RWPE1 (cell line): ENCODE data around the gene CMIP.
A peak's percentile ranks its signal among the peaks of the same experiment; 100 is the strongest.
"Not testable (repeated sequence)": the region's sequence is repeated elsewhere in the genome, so short reads cannot be mapped to it uniquely, and the experiment has no call there.

ENCODE experiments used
- CTCF ChIA-PET: fragments of 350-600 bp; sonication (Branson Sonifier 250); formaldehyde crosslinking; extraction: SDS; loops from one replicate; lab custom pipeline; 2021; lab: Yijun Ruan, JAX
- POLR2A ChIA-PET: fragments of 400-600 bp; formaldehyde crosslinking; extraction: SDS; loops from one replicate; lab custom pipeline; 2020; ENCODE audit warnings: antibody characterized with exemption; ENCODE audit not compliant: low non-redundant PET; lab: Yijun Ruan, JAX
- DNase-seq: peaks from one replicate; pipeline ENCODE4 v3.0.0; 2012; ENCODE audit warnings: low spot score
- H3K27ac ChIP-seq: fragments of 450-650 bp; 2 replicates; pipeline ENCODE4 v1.5.1; 2017
- TF ChIP-seq, protein P1 (sequence below): fragments of 450-650 bp; conservative IDR thresholded peaks from 2 replicates; pipeline ENCODE4 v1.5.1; 2017; ENCODE audit warnings: low read depth, mild to moderate bottlenecking

The CMIP gene

DNA sequence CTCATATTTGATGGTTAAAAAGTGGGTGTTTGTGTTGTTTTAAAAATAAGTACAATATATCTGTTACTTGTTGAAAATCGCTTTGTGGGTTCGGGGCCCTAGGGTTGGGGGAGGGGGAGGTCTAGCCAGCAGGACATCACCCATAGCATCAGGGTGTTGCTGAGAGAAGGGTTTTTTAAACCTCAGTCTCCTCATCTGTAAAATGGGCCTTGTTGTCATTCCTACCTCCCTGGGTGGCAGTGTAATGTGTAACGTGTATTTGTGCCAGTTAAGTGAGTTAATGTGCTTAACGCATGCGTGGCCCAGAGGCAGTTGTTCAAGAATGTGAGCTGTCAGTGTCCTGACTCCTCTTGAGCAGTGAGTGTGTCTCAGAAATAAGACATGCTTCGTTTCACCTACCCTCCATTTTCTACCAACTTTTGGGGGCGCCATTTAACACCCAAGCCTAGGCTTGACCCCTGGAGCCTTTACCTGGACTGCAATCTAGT is 129.0 kb downstream of the CMIP start:
- POLR2A ChIA-PET = no interaction called here
- CTCF ChIA-PET = interaction anchor here (0.7 kb wide), 1 partner anchor 38 kb away, joined by 3 read pairs; no protein-coding TSS in a partner anchor
- peak overlapping the region; percentile 48; the same call in 1 of the 2 replicates for H3K27ac ChIP-seq

DNA sequence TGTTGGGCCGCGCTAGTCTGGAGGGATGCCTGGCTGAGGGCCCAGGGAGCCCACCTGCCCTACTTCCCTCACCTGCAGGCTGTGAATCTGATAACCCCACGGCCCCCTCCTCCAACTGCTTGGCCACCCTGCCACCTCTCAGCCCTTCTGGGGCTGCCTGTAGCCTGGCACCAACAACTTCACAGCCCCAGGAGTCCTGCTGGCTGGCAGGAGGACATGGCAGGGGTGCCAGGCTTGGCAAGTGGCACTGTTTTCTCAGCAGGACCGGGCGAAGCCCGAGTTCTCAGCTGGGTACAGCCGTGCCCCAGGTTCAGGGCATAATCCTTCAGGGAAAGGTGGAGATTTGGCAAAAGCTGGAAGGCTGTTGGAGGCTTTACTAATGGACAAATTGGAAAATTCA is 129.6 kb downstream of the CMIP start:
- no peak for DNase-seq
- peak overlapping the region; percentile 48 for H3K27ac ChIP-seq
- ChIA-PET CTCF (no interaction called here), POLR2A (no interaction called here)
- TF ChIP-seq, protein P1, sequence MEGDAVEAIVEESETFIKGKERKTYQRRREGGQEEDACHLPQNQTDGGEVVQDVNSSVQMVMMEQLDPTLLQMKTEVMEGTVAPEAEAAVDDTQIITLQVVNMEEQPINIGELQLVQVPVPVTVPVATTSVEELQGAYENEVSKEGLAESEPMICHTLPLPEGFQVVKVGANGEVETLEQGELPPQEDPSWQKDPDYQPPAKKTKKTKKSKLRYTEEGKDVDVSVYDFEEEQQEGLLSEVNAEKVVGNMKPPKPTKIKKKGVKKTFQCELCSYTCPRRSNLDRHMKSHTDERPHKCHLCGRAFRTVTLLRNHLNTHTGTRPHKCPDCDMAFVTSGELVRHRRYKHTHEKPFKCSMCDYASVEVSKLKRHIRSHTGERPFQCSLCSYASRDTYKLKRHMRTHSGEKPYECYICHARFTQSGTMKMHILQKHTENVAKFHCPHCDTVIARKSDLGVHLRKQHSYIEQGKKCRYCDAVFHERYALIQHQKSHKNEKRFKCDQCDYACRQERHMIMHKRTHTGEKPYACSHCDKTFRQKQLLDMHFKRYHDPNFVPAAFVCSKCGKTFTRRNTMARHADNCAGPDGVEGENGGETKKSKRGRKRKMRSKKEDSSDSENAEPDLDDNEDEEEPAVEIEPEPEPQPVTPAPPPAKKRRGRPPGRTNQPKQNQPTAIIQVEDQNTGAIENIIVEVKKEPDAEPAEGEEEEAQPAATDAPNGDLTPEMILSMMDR = no peak

More for the DNA sequence above, 129.0 kb downstream of the CMIP start:
- TF ChIP-seq, protein P1 = no peak
- no peak for DNase-seq

- CTCF ChIA-PET = interaction anchor here (0.7 kb wide), 1 partner anchor 93 kb away, joined by 5 read pairs; no protein-coding TSS in a partner anchor
- POLR2A ChIA-PET = no interaction called here
- no peak for DNase-seq
- TF ChIP-seq, protein P1 = no peak
- no peak overlapping the region for H3K27ac ChIP-seq
These were observed 130.7 kb downstream of the CMIP start for GRCh38 chr16:81575307-81575706.

GRCh38 chr16:81575834-81576233 is 131.2 kb downstream of the CMIP start:
- ChIA-PET POLR2A (no interaction called here), CTCF (interaction anchor here (0.7 kb wide), 1 partner anchor 93 kb away, joined by 5 read pairs; no protein-coding TSS in a partner anchor)
- no peak overlapping the region for H3K27ac ChIP-seq
- TF ChIP-seq, protein P1 = no peak
- DNase-seq = no peak

DNA sequence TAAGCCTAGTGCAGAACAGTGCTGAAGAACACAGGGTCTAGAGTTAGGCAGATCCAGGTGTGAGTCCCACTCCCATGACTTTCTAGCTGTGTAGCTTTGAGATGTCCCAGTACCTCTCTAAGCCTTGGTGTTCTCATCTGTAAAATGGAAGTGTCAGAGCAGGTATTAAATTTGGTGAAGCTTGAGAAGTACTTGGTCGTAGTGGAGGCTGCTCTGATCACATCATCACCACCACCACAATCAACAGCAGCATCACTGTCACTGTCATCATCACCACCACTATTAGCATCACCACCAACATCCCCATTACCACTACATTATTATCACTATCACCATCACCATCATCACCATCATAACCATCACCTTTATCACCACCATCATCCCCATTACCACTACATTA is 132.1 kb downstream of the CMIP start:
- ChIA-PET CTCF (no interaction called here), POLR2A (no interaction called here)
- no peak for DNase-seq
- TF ChIP-seq, protein P1 = no peak
- no peak overlapping the region for H3K27ac ChIP-seq

- DNase-seq, POLR2A ChIA-PET, CTCF ChIA-PET, H3K27ac ChIP-seq: not testable (repeated sequence)
These were observed 132.7 kb downstream of the CMIP start for GRCh38 chr16:81577272-81577671.

GRCh38 chr16:81578076-81578475 is 133.5 kb downstream of the CMIP start:
- TF ChIP-seq, protein P1 = no peak
- CTCF ChIA-PET = no interaction called here
- H3K27ac ChIP-seq = no peak overlapping the region
- POLR2A ChIA-PET = no interaction called here
- DNase-seq = no peak
